Fibroblast of lung (primary cell): ENCODE measurements around the gene SMIM9.

Experiments used
- EZH2 ChIP-seq: IDR thresholded peaks from 2 replicates; pipeline ENCODE4 v1.5.1; 2012; ENCODE audit warnings: low read length, control low read depth, mild to moderate bottlenecking; ENCODE audit errors: missing control alignments
- TF ChIP-seq, protein P1 (sequence below), 2 donors: IDR thresholded peaks in 1 of 2; conservative IDR thresholded peaks in 1 of 2; 1 replicate in 1 of 2; 2 replicates in 1 of 2; pipeline ENCODE4 v1.5.1; 2011 to 2012; ENCODE audit warnings: low read length in 2 of 2, control low read depth in 1 of 2, inconsistent platforms in 1 of 2, low read depth in 1 of 2, mild to moderate bottlenecking in 1 of 2

DNA sequence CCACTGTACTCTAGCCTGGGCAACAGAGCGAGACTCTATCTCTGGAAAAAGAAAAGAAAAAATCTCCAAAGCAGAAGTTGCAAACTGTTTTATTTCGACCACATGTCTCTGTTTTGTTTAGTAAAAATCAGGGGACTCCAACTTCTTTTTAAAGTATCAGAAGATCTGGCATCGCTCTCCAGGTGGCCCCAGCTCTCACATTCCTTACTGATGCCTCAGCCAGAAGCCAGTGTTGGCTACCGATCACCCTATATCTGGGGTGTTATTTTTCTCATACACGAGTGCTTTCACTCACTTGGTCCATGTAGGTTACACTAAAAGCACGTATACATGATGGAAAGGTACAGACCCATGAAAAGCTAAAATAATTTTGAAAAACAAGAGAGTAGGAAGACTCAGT, 37.5 kb downstream of the SMIM9 start:
- TF ChIP-seq, protein P1, sequence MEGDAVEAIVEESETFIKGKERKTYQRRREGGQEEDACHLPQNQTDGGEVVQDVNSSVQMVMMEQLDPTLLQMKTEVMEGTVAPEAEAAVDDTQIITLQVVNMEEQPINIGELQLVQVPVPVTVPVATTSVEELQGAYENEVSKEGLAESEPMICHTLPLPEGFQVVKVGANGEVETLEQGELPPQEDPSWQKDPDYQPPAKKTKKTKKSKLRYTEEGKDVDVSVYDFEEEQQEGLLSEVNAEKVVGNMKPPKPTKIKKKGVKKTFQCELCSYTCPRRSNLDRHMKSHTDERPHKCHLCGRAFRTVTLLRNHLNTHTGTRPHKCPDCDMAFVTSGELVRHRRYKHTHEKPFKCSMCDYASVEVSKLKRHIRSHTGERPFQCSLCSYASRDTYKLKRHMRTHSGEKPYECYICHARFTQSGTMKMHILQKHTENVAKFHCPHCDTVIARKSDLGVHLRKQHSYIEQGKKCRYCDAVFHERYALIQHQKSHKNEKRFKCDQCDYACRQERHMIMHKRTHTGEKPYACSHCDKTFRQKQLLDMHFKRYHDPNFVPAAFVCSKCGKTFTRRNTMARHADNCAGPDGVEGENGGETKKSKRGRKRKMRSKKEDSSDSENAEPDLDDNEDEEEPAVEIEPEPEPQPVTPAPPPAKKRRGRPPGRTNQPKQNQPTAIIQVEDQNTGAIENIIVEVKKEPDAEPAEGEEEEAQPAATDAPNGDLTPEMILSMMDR (conservative IDR thresholded peaks at IDR 0.05 in 1 of 2, IDR thresholded peaks at IDR 0.05 in 1 of 2; ENCODE audit: low read depth in 1 of 2, low read length in 2 of 2): no peak
- TF ChIP-seq EZH2: no peak
